Stimulated activated CD4-positive, alpha-beta T cell treated with anti-CD3 and anti-CD28 coated beads, Interleukin-2, amount 100 ng/mL, for 4 hours (primary cell): ENCODE results near the gene RCBTB2.
A peak's percentile ranks its signal among the peaks of the same experiment; 100 is the strongest.

Experiments
- DNase-seq: peaks from one replicate; pipeline ENCODE4 v3.0.0-alpha.2; 2020; ENCODE audit warnings: low read depth

Gene RCBTB2

DNA sequence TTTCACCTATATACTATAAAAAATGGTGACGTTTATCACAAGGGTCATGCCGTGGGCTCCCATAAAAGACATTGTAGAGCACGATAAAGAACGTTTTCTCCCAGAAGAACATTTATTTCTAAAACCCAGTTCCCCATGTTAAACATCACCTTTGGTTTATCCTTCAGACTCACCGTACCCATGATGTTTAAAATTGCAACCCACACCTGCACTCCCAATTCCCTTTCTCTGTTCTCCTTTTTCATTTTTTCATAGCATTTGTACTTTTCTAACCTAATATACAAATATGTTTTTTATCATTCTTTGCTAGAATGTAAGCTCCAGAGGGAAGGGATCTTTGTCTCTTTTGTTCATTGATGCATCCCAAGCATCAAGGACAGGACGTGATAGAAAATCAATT is 2.0 kb downstream of the RCBTB2 start:
- no peak for DNase-seq

DNA sequence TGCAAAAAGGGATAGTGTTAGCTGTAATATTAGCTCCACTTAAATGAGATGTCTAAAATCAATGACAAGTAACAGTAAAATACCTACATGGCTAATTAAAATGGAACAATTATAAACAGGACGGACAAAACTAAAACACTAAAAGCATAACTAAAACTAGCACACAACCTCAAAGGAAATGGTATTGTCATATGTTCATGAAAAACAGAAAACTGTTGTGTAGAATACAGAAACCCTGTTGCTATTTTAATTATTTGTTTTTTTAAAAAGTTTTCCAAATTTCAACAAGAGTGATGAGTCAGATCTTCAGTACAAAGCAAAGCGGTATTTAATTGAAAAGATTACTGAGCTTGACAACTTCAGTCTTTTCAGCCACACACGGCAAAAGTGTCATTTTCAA is 4.2 kb downstream of the RCBTB2 start:
- DNase-seq = no peak

DNA sequence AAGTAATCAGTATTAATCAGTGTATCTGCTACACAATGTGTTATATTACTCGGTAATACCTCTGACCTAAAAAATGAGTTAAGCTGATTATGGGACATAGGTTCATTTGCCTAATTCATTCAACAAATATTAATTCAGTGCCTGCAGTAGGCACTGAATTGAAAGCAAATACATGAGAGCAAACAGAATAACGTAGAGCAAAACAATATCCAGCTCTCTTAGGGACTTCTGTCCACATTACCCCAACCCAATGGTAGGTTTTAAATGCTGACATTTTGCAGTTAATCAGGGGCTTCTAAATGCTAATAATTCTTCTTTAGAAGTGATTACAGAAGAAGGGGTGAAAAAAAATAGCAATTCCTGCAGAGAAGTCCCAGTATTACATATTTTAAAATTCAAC is 4.9 kb downstream of the RCBTB2 start:
- DNase-seq = no peak

DNA sequence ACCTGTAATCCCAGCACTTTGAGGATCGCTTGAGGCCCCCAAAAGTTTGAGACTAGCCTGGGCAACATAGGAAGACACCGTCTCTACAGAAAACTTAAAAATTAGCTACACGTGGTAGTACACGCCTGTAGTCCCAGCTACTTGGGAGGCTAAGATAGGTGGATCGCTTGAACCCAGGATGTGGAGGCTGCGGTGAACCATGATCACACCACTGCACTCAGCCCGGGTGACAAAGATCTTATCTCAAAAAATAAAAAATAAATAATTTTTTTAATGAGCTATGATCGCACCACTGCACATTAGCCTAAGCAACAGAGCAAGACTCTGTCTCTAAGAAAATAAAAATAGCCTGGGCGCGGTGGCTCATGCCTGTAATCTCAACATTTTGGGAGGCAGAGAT is 6.6 kb downstream of the RCBTB2 start:
- no peak for DNase-seq

DNA sequence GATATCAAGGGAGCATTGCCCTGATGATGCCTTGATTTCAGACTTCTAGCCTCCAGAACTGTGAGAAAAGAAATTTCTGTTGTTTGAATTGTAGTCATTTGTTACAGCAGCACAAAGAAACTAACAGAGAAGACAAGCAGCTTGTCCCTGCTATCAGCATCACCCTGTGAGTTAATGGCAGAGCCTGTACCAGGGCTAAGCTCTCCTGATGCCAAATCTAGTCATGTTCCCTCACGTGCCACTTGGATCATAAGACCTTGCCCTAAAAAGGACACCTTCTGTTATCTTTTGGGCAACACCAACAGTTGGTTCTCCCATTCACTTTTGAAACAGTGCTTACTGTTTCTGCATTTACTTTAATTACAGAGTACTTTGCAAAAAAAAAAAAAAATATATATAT is 14.8 kb downstream of the RCBTB2 start:
- DNase-seq = no peak

DNA sequence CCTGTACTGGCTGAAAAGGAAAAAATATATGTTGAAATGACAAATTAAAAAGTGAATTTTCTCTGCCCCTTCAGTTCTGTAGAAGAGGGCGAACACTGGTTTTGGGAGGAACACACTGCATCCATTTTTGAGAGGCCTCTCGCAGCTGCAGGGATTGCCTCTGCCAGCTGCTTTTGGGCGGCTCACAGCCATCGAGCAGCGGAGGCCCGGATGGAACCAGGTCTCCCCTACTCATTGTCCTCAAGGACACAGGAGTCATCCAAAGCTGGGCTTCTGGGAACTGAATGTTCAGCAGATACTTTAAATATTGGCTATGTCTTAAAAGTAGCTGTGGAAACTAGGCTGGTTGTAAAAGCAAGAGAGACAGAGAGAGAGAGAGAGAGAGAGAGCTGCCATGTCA is 17.1 kb downstream of the RCBTB2 start:
- no peak for DNase-seq

DNA sequence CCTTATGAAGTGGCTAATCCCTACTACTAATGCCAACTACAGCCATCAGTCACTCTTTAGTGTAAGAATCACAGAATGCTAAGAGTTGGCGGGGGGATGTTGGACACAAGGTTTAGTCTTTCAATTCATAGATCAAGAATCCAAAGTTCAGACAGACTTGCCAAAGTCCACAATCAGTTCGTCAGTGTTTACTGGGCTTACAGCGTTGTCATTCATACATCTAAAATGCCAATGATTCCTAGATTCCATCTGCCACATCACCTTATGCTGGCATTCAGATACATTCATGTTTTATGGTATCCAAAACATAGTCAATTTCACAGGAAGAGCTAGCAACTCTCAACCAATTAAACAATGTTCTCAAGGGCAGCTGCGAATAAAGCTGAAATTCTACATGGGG is 18.1 kb downstream of the RCBTB2 start:
- DNase-seq = no peak

DNA sequence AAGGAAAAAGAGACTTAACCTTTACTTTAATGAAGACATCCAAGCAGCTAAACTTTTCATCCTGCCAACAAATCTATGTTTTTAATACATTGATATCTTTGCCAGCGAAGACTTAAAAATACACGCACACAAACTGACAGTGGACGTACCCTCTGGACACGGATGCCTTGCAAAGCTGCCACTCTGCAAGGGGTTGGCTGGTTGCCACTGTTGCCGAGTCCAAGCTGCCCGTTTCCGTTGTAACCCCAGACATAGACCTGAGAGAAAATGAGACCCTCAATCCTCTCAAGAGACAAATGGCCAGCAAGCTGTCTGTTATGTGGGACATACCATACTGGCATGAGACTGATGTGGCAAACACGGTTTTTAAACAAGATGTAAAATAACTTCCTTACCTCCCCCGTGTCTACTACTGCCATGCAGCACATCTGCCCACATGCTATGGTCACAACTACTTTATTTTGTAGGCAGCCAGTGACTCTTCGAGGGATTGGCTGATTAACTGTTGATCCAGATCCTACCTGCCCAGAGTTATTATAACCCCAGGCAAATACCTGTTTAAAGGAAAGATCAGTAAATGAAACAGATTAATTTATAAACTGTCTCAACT is 21.2 kb downstream of the RCBTB2 start:
- no peak for DNase-seq

DNA sequence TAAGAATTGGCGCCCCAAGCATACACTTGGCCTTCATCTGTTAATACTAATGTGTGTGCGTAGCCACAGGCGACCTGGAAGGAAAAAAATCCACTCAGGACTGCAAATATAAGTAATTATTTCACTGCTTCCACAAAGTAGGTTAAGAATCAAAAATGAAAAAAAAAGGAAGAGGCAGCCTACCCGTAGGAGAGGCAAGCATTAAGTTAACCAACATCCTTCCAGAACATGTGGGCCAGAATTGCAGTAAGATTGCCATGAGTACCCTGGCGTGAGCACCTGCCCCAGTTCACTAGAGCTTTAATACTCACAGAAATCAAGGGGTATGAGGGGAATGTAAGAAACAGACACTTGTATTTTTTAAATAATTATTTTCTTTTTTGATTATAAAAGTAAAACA is 22.2 kb downstream of the RCBTB2 start:
- no peak for DNase-seq

DNA sequence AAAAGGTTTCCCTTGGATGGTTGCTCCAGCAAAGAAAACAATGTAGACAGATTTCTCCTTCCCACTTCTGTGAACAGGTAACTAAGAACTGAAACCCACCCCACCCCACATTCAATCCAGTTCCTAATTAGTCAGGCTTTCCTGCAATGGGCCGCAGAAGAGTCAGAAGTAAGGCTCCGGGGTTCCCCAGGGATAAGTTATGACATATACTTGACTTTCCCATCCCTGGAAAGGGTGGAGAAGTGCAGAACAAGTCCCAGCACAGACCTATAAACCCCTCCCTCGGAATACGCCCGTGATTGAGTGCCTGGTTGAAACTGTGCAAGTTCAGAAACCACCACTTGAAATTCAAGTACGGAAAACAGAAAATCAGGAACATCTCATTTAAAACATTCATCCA is 24.9 kb downstream of the RCBTB2 start:
- DNase-seq = no peak

DNA sequence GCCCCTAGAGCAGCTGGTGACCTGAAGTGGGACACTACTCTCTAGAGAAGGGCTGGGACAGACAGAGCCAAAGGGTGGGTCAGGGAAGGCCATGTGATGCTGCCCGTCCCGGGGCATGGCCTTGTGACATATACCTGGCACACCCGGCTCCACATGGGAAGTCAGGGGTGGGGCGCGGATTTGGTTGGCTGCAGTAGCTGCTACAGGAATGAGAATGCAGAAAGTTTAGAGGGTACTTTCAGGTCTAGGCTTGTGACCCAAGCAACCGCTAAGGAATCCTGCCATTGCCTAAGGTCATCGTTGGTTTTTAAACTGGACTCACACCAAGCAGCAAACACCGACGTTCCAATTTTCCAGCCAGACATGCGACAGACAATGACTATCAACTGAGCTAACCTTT is 25.9 kb downstream of the RCBTB2 start:
- DNase-seq = no peak

DNA sequence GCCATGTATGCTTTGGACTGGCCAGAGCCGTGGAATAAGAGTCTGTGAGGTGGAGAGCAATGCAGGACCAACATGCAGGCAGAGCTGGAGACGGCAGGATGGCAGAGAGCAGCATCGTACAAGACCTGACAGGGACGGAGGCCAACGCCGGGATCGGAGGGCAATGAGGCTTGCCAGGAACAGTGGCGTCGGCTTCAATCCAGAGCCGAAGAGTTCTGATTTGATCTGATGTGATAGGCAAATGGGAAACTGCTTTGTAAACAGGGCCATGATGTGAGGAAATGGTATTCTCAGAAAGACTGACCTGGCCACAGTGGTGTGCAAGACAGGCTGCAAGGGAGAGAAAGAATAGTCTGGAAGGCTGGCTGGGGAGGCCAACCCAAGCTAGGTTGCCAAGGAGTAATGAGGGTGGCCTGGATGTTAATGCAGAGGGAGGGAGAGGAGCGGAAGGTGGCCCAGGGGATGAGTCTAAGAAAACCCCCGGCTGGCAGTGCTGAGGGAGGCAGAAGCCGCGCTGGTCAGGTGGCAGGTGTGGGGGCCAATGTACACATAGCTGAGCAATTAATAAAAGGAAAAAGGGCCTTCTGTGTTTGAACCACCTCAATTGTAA is 26.7 kb downstream of the RCBTB2 start:
- no peak for DNase-seq

DNA sequence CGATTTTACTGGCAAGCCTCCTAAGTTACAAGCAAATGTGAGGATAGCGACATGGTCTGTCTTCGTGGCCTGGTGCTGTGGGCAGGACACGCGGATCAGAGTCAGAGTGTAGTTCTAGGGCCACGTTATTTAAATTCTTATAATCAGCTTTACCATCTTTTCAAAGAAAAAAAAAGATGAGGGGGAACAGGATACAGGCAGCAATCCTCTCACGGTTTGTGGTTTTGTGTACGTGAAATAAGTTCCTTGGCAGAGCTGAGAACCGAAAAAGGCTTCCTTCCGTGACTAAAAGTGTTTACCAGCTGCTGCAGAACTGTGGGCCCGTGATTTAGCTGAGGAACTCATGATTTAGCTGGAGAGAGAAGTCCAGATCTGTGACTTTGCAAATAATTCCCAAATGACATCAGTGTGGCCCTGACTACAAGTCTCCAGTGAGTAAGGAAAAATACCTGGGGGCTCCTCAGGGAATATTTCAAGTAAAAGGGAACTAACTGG is 27.2 kb downstream of the RCBTB2 start:
- peak; percentile 25 for DNase-seq

DNA sequence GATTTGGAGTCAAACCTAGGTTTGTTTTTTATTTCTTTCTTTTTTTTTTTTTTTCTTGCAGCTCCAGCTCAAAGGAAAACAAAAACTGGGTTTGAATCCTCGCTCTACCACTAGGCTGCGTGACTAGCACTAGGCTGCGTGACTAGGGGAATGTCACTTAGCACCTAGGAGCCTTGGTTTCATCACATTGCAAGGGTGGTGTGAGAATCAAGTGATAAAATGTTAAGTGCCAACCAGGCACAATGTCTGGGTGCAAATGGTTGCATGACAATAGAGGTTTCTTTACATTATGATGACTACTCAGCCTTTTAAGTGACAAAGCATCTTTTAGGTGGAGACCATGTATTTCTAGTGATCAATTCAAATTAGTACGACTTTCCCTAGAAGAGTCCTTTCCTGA is 27.9 kb downstream of the RCBTB2 start:
- no peak for DNase-seq

DNA sequence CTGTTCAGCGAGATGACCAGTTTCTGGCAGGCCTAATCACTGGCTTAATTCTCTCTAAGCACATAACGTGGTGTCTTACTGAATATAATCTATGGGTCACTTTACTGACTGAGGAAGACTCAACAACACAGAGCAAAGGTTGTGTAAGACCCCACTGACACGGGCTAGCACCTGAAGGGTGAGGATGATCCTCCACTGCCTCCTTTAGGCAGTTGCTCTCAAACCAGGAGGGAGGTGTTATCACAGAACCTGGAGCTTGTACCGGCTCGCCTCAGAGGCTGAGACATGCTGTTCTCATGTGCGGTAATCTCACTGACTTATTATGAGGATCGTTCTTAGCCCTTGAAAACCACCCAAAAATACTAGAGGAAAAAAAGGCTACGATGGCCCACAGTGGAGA is 28.3 kb downstream of the RCBTB2 start:
- no peak for DNase-seq

DNA sequence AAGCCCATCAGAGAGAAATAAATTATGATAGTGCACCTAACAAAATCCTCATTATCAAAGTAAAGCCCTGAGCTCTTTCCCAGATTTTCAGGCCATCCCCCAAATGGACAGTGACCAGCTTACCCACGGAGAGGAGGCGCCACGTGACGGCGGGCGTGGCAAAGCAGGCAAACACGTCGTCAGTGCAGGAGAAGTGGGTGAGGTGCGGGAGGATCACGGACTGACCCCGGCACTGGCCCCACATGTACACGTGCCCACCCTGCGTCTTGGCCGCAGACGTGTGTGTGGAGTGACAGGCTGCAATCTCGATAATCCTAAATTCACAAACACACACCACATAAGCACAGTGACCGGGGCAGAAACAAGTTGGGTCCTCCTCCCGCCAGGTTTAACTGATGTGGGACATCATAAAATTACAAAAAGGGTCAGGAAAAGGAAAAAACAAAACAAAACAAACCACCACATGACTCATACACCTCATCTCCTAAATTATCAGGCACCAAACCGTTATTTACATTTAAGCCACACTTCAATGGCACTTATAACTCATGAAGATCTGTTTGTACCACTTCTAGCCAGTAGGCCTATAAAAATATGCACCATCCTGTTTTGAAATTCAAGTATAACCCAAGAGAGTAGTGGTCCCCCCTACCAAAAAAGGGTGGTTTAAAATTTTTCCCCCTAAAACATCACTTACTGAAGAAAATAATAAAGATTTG is 30.1 kb downstream of the RCBTB2 start:
- DNase-seq = no peak

DNA sequence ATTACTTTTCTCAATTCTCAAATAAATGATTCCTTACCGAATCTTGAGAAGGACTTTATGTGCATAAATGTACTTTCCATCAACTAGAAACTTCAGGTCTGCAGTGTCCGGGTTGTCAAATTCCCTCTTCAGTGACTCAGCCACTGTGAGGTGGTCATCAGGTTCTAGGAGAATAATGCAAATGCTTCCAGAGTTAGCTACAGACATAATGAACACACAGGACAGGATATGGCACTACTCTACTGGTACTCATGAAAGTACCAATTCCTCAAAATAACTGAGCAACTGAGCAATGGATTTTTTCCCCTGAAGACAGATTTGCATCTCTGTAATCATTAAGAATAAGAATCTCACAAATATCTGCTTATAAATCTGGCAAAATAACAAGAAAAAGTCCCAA is 31.2 kb downstream of the RCBTB2 start:
- DNase-seq = no peak

DNA sequence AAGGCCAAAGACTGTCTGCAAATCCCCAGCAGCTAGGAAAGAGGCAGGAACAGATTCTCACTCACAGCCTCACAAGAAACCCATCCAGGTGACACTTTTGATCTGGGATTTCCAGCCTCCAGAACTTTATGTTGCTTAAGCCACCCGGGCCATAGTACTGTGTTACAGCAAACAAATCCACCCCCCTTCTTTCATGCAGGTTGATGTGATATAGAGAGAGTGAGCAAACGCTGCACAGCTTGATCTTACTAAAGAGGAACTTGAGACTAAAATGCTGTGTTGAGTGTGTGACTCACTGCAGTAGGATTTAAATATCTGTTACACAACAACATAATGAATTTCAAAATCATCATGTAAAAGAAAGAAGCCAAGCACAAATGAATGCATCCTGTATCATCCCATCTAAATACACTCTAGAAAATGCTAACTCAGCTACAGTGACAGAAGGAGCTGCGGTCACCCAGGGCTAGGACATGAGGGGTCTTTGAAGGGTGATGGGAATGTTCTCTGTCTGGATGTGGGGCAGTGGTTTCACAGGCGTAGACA is 32.2 kb downstream of the RCBTB2 start:
- DNase-seq = no peak

DNA sequence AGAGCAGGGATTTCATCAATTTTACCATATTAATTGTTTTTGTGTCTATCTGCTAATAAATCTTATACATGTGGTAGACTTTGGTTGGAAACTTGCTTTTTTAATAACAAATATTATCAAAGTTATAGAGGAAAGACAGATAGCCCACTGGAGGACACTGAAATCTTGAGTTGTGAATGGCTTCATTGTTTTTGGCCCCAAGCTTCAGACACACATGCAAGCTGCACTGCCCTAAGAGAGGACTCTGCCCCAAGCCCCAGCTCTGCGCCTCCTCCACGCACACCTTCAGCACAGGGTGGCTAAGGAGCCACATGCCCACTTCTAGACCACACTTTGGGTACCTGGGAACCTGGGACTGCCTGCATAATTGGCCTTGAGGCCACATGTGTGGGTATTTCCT is 35.2 kb downstream of the RCBTB2 start:
- DNase-seq = no peak

DNA sequence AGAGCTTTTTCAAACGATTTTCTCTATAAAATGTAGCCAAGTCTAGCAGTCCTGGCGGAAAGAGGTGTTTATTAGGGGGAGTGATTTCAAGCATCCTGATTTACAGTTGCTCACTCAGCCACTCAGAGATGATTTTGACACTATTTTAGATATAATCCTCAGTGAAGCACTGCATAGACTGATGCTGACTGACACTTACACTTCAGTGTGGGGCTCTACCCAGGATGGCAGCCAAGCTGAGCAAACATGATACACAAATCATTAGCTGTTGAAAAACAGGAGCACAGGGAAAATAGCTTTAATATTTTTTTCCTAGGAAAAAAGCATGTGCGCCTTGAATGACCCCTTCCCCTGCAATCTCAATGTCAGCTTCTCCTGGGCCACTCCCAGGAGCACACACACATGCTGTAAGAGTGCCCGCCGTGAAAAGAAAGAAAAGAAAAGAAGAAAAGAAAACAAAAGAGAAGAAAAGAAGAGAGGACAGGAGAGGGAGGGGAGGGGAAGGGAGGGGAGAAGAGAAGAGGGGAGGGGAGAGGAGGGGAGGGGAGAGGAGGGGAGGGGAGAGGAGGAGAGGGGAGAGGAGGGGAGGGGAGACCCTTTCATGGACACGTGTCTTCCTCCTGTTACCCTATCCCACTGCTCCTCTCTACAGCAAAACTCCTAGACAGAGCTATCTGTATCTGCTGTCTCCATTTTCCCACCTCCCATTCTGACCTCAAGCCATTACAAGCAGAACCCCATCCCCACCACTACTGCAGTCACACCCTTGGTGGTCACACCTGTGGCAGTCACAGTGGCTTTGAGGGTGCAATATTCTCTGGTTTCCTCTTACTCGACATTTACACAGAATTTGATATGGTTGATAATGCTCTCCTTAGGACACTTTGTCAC is 36.4 kb downstream of the RCBTB2 start:
- DNase-seq = no peak

DNA sequence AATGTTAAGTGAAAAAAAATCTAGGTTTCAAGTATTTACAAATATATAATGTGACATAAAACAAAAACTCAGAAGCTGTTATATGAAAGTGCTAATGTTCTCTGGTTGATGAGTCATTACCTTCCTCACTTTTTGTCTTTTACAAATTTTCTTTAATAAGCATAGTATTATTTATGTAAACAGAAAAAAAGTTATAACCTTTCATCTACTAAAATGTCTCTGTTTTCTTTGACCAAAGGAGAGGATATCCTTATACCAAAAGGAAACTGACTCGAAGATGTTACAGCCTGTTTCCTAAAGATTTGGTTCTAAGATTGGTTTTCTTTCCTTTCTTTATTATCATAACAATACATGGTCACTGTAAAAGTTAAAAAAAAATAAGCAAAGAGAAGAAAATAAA is 38.0 kb downstream of the RCBTB2 start:
- no peak for DNase-seq

DNA sequence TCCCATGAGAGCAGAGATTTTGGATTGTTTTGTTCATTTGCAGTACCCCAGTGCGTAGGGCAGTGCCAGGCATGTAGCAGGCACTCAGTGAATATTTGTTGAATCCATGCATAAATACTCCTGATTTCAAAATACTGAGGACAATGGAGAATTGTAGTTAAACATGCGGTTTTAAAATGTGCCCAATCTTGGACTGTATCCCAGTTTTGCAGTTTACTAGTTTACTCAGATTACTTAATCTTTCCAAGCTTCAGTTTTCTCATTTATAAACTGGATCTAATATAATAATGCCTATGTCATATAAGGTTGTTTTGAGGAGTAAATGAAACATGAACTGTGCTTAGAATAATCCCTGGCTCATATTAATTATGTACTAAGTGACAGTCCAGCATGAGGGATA is 39.0 kb downstream of the RCBTB2 start:
- no peak for DNase-seq
